SK-N-SH (cell line): ENCODE results near the gene SEPTIN12. TPM values are rescaled to one million over a fixed set of nuclear protein-coding genes. Genes with fewer than 3 reads are reported as not detected.

ENCODE experiments used
- CTCF ChIA-PET: fragments of 300-600, 350-600 bp; formaldehyde crosslinking; extraction: SDS; loops from one replicate; lab custom pipeline; 2021; lab: Yijun Ruan, JAX
- POLR2A ChIA-PET: fragments of 350-600 bp; sonication (Branson Sonifier 250); formaldehyde crosslinking; extraction: SDS; loops from one replicate; lab custom pipeline; 2020; ENCODE audit warnings: antibody characterized with exemption, inconsistent platforms; lab: Yijun Ruan, JAX
- DNase-seq: peaks from one replicate; pipeline ENCODE4 v3.0.0; 2012
- H2AFZ ChIP-seq: fragments of 200-600 bp; sonication (generic); 2 replicates; pipeline ENCODE4 v1.8.1; 2016; ENCODE audit warnings: antibody characterized with exemption, mild to moderate bottlenecking, low read depth
- H3F3A ChIP-seq: fragments of 200-600 bp; sonication (generic); replicated peaks from 2 replicates; pipeline ENCODE3; 2016; ENCODE audit warnings: antibody characterized with exemption, mild to moderate bottlenecking; ENCODE audit not compliant: insufficient read depth
- H3K27ac ChIP-seq, 2 experiments: fragments of 200-500 bp in 1 of 2; fragments of 200-600 bp in 1 of 2; sonication (Bioruptor generic) in 1 of 2; sonication (generic), shearing (Covaris generic) in 1 of 2; 2 replicates each; pipeline versions ENCODE4 v1.5.1 to v1.6.1; 2014 to 2016; ENCODE audit warnings: low read depth in 2 of 2, inconsistent platforms in 1 of 2, low read length in 1 of 2, mild to moderate bottlenecking in 1 of 2, mixed read lengths in 1 of 2
- H3K27me3 ChIP-seq: fragments of 200-600 bp; sonication (generic), shearing (Covaris generic); 2 replicates; pipeline ENCODE4 v1.6.1; 2016; ENCODE audit warnings: mixed run types; ENCODE audit not compliant: insufficient read depth
- H3K36me3 ChIP-seq, 2 experiments: fragments of 200-500 bp in 1 of 2; fragments of 200-600 bp in 1 of 2; sonication (Bioruptor generic) in 1 of 2; sonication (generic) in 1 of 2; replicated peaks in 1 of 2; 2 replicates each; pipeline versions ENCODE3 to v1.5.1; 2014 to 2016; ENCODE audit warnings: low read length in 1 of 2, mild to moderate bottlenecking in 1 of 2; ENCODE audit not compliant: insufficient read depth in 2 of 2, control insufficient read depth in 1 of 2
- H3K4me1 ChIP-seq, 2 experiments: fragments of 200-500 bp in 1 of 2; fragments of 200-600 bp in 1 of 2; sonication (Bioruptor generic) in 1 of 2; sonication (generic), shearing (Covaris generic) in 1 of 2; 2 replicates each; pipeline versions ENCODE4 v1.5.1 to v1.6.1; 2014 to 2016; ENCODE audit warnings: low read depth in 1 of 2, low read length in 1 of 2, mixed run types in 1 of 2; ENCODE audit not compliant: insufficient read depth in 2 of 2, control insufficient read depth in 1 of 2
- H3K4me2 ChIP-seq: fragments of 200-600 bp; sonication (generic), shearing (Covaris generic); 2 replicates; pipeline ENCODE4 v1.6.1; 2017; ENCODE audit warnings: mixed run types
- H3K4me3 ChIP-seq, 2 experiments: fragments of 200-500 bp in 1 of 2; fragments of 200-600 bp in 1 of 2; sonication (Bioruptor generic) in 1 of 2; sonication (generic), shearing (Covaris generic) in 1 of 2; 2 replicates each; pipeline versions ENCODE4 v1.5.1 to v1.8.1; 2014 to 2016; ENCODE audit warnings: low read depth in 2 of 2, inconsistent platforms in 1 of 2, low read length in 1 of 2, mild to moderate bottlenecking in 1 of 2, mixed read lengths in 1 of 2, moderate library complexity in 1 of 2
- H3K79me2 ChIP-seq: fragments of 200-600 bp; sonication (generic); 2 replicates; pipeline ENCODE4 v1.8.1; 2017; ENCODE audit warnings: mild to moderate bottlenecking; ENCODE audit not compliant: insufficient read depth
- H3K9ac ChIP-seq: fragments of 200-600 bp; sonication (generic); 2 replicates; pipeline ENCODE4 v1.6.1; 2017; ENCODE audit warnings: mixed run types
- H3K9me2 ChIP-seq: fragments of 200-600 bp; sonication (generic); 2 replicates; pipeline ENCODE4 v1.6.1; 2017; ENCODE audit warnings: mixed run types
- H3K9me3 ChIP-seq: fragments of 200-600 bp; sonication (generic); 2 replicates; pipeline ENCODE4 v1.6.1; 2017; ENCODE audit warnings: mixed run types, mild to moderate bottlenecking, moderate library complexity
- H4K20me1 ChIP-seq: fragments of 200-600 bp; sonication (generic); 2 replicates; pipeline ENCODE4 v1.6.1; 2017; ENCODE audit warnings: mild to moderate bottlenecking, mixed run types; ENCODE audit not compliant: insufficient read depth
- CTCF ChIP-seq: fragments of 200-600 bp; sonication (generic); IDR thresholded peaks from 2 replicates; pipeline ENCODE4 v1.6.1; 2017; ENCODE audit warnings: antibody characterized with exemption, mild to moderate bottlenecking, moderate library complexity
- ELF1 ChIP-seq: IDR thresholded peaks from 2 replicates; pipeline ENCODE4 v1.4.0; 2012
- EP300 ChIP-seq, 2 experiments: IDR thresholded peaks; 2 replicates each; pipeline versions ENCODE4 v1.4.0 to v1.6.1; 2012; ENCODE audit warnings: borderline replicate concordance in 1 of 2, low read depth in 1 of 2, low read length in 1 of 2
- EZH2phosphoT487 ChIP-seq: fragments of 200-600 bp; sonication (generic); IDR thresholded peaks from 2 replicates; pipeline ENCODE4 v1.6.1; 2017; ENCODE audit warnings: low read depth, mixed run types, mild to moderate bottlenecking, antibody characterized with exemption, moderate library complexity, borderline replicate concordance
- FOXJ3 ChIP-seq: sonication (generic); formaldehyde crosslinking; IDR thresholded peaks from 2 replicates; pipeline ENCODE4 v1.5.1; 2020; ENCODE audit warnings: mild to moderate bottlenecking, missing genetic modification reagents
- GABPA ChIP-seq: IDR thresholded peaks from 2 replicates; pipeline ENCODE4 v1.4.0; 2012; ENCODE audit warnings: low read depth, mild to moderate bottlenecking
- GATA2 ChIP-seq: sonication (generic); formaldehyde crosslinking; IDR thresholded peaks from 2 replicates; pipeline ENCODE4 v1.5.0; 2020; ENCODE audit warnings: mild to moderate bottlenecking, missing genetic modification reagents
- IRF3 ChIP-seq: fragments of 150-350 bp; IDR thresholded peaks from 2 replicates; pipeline ENCODE4 v1.6.1; 2016; ENCODE audit warnings: mild to moderate bottlenecking, low read depth, low read length
- JUND ChIP-seq: IDR thresholded peaks from 2 replicates; pipeline ENCODE4 v1.4.0; 2012
- MAX ChIP-seq: IDR thresholded peaks from 2 replicates; pipeline ENCODE4 v1.4.0; 2012; ENCODE audit warnings: low read depth
- POLR2AphosphoS5 ChIP-seq: IDR thresholded peaks from 2 replicates; pipeline ENCODE4 v1.6.1; 2012; ENCODE audit warnings: low read depth, low read length
- REST ChIP-seq: IDR thresholded peaks from 2 replicates; pipeline ENCODE4 v1.6.1; 2012; ENCODE audit warnings: mild to moderate bottlenecking, low read depth, low read length, moderate library complexity
- TAF1 ChIP-seq: IDR thresholded peaks from 2 replicates; pipeline ENCODE4 v1.6.1; 2012; ENCODE audit warnings: low read depth, mild to moderate bottlenecking, low read length, moderate library complexity, borderline replicate concordance
- TEAD4 ChIP-seq: IDR thresholded peaks from 2 replicates; pipeline ENCODE4 v1.4.0; 2012; ENCODE audit warnings: mild to moderate bottlenecking, borderline replicate concordance; ENCODE audit not compliant: insufficient read depth
- YY1 ChIP-seq: IDR thresholded peaks from 2 replicates; pipeline ENCODE4 v1.4.0; 2012; ENCODE audit warnings: low read depth, mild to moderate bottlenecking
- WGBS: methylation state at CpG from one replicate; pipeline ENCODE4 v1.1.6; 2017; ENCODE audit warnings: low lambda C conversion rate; 5-methylcytosine and 5-hydroxymethylcytosine counted together
- polyA plus RNA-seq, 3 experiments: library from polyadenylated mRNA; depleted of rRNA; stranded (reverse); fragments of >200 nt; gene quantifications; 2 replicates each; pipeline ENCODE4 v1.2.3, GENCODE V29; 2012

Gene SEPTIN12
- polyA plus RNA-seq, 1 of the 3 experiments (the other 2 are of a cell fraction) = 0.07 TPM

GRCh38 chr16:4814542-4815173, 26.5 kb upstream of the SEPTIN12 start:
- no peaks in the 10 kb centered on the region for H3K4me1 ChIP-seq
- H3K79me2 ChIP-seq = no peaks in the 10 kb centered on the region
- no peak for TF ChIP-seq GATA2 (CRISPR knock-in tag)
- no peak for TF ChIP-seq ELF1
- TF ChIP-seq JUND = no peak
- TF ChIP-seq FOXJ3 (CRISPR knock-in tag) = no peak
- no peak for TF ChIP-seq TEAD4
- TF ChIP-seq MAX = no peak
- no peak for TF ChIP-seq YY1
- no peak for TF ChIP-seq IRF3
- TF ChIP-seq EP300 (IDR thresholded peaks at IDR 0.05; ENCODE audit: borderline replicate concordance in 1 of 2, low read depth in 1 of 2, low read length in 1 of 2) = no peak
- no peak for TF ChIP-seq POLR2AphosphoS5
- TF ChIP-seq EZH2phosphoT487 = no peak
- TF ChIP-seq TAF1 = no peak
- TF ChIP-seq CTCF = no peak
- no peak for TF ChIP-seq GABPA
- no peak for TF ChIP-seq REST
- H3K4me2 ChIP-seq = no peak overlapping the region
- ChIA-PET POLR2A (interaction anchor here (1.1 kb wide), 1 partner anchor 81 kb away, joined by 3 read pairs; the partner anchor contains the start of genes ANKS3 and DNAAF8), CTCF (interaction anchor here (0.7 kb wide), 1 partner anchor 75 kb away, joined by 3 read pairs; no protein-coding TSS in a partner anchor)
- peaks cover 9% of the 10 kb centered on the region for H3F3A ChIP-seq
- H3K4me3 ChIP-seq = no peak overlapping the region
- no peak for DNase-seq
- H3K36me3 ChIP-seq = peaks cover 31 to 43% of the 10 kb centered on the region in 2 experiments
- H2AFZ ChIP-seq = no peak overlapping the region
- no peak overlapping the region for H3K9ac ChIP-seq
- 92% methylated on average over 15 of the region's 16 CpGs for WGBS
- H3K27ac ChIP-seq = no peak overlapping the region
- H3K27me3 ChIP-seq = no peaks in the 10 kb centered on the region
- H3K9me3 ChIP-seq = no peaks in the 10 kb centered on the region
- H4K20me1 ChIP-seq = no peaks in the 10 kb centered on the region
- no peaks in the 10 kb centered on the region for H3K9me2 ChIP-seq
